ENCODE data around the gene PRDM11. TPM values are rescaled to one million over a fixed set of nuclear protein-coding genes. Genes with fewer than 3 reads are reported as not detected.

The PRDM11 gene
- total and polyA plus RNA-seq, 3 experiments from 2014 or later, result 3.1 to 7.7 (median 5.6) TPM

Other genes starting within 250 kb of the PRDM11 start
- 10 to 100 TPM; 16.9 to 18.1 TPM for gene TP53I11, start 195.8 kb upstream of the PRDM11 start, total RNA-seq
- 32.1 TPM for gene TP53I11, start 195.8 kb upstream of the PRDM11 start, polyA plus RNA-seq
- not detected for gene SYT13, start 139.7 kb downstream of the PRDM11 start, total RNA-seq
- gene SYT13, start 139.7 kb downstream of the PRDM11 start, polyA plus RNA-seq, result not detected